Sigmoid colon (tissue), 4 donors: ENCODE measurements around the gene CAMK2N2.

ENCODE experiments used
- CTCF ChIP-seq, 4 experiments: fragments of 450-650 bp in 3 of 4; fragments of 200-600 bp in 1 of 4; IDR thresholded peaks; one replicate each; pipeline ENCODE4 v1.5.1; 2016 to 2019; ENCODE audit warnings: antibody characterized with exemption in 4 of 4, mild to moderate bottlenecking in 3 of 4, moderate library complexity in 2 of 4
- POLR2A ChIP-seq, 2 donors: fragments of 450-650 bp; IDR thresholded peaks; one replicate each; pipeline ENCODE4 v1.6.1; 2016; ENCODE audit warnings: antibody characterized with exemption in 2 of 2, mild to moderate bottlenecking in 2 of 2, moderate library complexity in 2 of 2
- POLR2AphosphoS5 ChIP-seq, 4 donors: sonication (generic); formaldehyde crosslinking; IDR thresholded peaks; one replicate each; pipeline ENCODE4 v1.6.1; 2017; ENCODE audit warnings: antibody characterized with exemption in 4 of 4

GRCh38 chr3:184306341-184306972, 45.1 kb upstream of the CAMK2N2 start:
- no peak for TF ChIP-seq CTCF (IDR thresholded peaks at IDR 0.05)
- TF ChIP-seq POLR2AphosphoS5 (IDR thresholded peaks at IDR 0.05), result no peak
- TF ChIP-seq POLR2A (IDR thresholded peaks at IDR 0.05), result no peak
